Muscle of back (tissue), 13 donors: Measurements from ENCODE around the gene ADGRD2. TPM values are rescaled to one million over a fixed set of nuclear protein-coding genes. Genes with fewer than 3 reads are reported as not detected.
"Not testable (repeated sequence)": the region's sequence is repeated elsewhere in the genome, so short reads cannot be mapped to it uniquely, and the experiment has no call there.

Experiments used
- DNase-seq, 3 donors: peaks; one replicate each; pipeline versions ENCODE4 v3.0.0 to v3.0.0-alpha.2; 2013
- long read RNA-seq, 9 donors: transcript quantifications; one replicate each; lab custom pipeline, GENCODE V29; 2026
- polyA plus RNA-seq, 10 donors: library from polyadenylated mRNA; unstranded; fragments of 120-200 nt; gene quantifications; one replicate each; pipeline ENCODE4 v1.2.1, GENCODE V29; 2013; ENCODE audit not compliant: insufficient read length in 10 of 10

ADGRD2 gene, protein sequence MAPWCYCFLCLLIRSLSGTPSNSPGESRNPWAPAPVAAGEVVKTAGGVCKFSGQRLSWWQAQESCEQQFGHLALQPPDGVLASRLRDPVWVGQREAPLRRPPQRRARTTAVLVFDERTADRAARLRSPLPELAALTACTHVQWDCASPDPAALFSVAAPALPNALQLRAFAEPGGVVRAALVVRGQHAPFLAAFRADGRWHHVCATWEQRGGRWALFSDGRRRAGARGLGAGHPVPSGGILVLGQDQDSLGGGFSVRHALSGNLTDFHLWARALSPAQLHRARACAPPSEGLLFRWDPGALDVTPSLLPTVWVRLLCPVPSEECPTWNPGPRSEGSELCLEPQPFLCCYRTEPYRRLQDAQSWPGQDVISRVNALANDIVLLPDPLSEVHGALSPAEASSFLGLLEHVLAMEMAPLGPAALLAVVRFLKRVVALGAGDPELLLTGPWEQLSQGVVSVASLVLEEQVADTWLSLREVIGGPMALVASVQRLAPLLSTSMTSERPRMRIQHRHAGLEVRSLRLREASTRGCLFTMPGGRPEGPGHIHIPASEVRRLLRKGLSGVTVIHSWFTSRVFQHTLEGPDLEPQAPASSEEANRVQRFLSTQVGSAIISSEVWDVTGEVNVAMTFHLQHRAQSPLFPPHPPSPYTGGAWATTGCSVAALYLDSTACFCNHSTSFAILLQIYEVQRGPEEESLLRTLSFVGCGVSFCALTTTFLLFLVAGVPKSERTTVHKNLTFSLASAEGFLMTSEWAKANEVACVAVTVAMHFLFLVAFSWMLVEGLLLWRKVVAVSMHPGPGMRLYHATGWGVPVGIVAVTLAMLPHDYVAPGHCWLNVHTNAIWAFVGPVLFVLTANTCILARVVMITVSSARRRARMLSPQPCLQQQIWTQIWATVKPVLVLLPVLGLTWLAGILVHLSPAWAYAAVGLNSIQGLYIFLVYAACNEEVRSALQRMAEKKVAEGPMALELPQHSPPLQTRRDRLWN
- polyA plus RNA-seq: under 1 TPM in 2 of 10 donors, not detected in 8; 0.12 to 0.15 TPM
- long read RNA-seq, donor 1: 0 reads
- long read RNA-seq, donor 2: 0 reads
- long read RNA-seq, donor 3: 0 reads
- long read RNA-seq, donor 4: 0 reads
- long read RNA-seq, donor 5, partial matches to known transcripts: 0 of 1 reads
- long read RNA-seq, donor 5, other reads (novel, unspliced or antisense): 0 of 1 reads
- long read RNA-seq, donor 6: 0 reads
- long read RNA-seq, donor 7: 0 reads
- long read RNA-seq, donor 8: 0 reads
- long read RNA-seq, donor 9: 0 reads

GRCh38 chr9:124450241-124450924 is at the start of gene ADGRD2:
TSS of gene ADGRD2 (plus strand) at chr9:124450451. CDS start at chr9:124451667, 1,216 bp downstream.
- peak in 1 of 3 donors; percentile 53 for DNase-seq

DNA sequence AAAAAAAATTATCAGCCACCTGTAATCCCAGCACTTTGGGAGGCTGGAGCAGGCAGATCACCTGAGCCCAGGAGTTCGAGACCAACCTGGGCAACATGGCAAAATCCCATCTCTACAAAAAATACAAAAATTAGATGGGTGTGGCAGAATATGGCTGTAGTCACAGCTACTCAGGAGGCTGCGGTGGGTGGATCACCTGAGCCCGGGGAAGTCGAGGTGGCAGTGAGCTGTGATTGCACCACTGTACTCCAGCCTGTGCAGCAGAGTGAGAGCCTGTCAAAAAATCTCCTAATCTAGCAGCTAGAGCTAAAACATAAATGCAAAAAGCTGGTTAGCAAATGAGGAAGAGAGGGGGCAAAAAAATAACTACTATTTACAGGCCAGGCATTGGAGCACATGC is 47.0 kb upstream of the ADGRD2 start:
- no peak for DNase-seq

- DNase-seq: no peak
Measured at GRCh38 chr9:124409410-124409809, 40.8 kb upstream of the ADGRD2 start.

DNA sequence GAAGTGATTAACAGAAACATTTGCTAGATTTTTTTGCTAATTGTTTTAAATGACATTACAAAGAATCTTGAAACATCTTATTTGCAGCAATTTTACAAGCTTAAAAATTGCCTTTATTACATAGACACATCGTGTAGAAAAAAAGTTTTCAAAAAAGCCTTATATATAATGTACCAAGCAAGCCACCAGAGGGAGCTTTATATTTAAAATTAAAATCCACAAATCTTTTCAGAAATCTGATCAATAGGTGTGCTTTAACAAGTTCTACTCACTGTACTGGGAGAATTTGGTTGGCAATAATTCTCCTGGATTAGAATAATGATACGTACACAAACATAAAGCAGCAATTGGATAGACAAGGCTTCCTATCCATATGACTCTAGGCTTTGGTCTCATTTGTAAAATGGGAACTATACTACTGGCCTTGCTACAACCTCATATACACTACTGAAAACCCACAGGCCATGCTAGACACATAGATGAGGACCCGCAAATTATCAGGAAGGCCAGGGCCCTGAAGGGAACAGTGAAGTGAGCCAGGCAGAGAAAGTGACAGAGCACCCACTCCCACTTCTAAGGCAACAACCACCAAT is 39.8 kb upstream of the ADGRD2 start:
- no peak for DNase-seq

GRCh38 chr9:124411514-124412227 is 38.6 kb upstream of the ADGRD2 start:
- no peak for DNase-seq

- DNase-seq: no peak
Measured at GRCh38 chr9:124412228-124412575, 38.0 kb upstream of the ADGRD2 start.

GRCh38 chr9:124414612-124415011 is 35.6 kb upstream of the ADGRD2 start:
- DNase-seq: no peak

DNA sequence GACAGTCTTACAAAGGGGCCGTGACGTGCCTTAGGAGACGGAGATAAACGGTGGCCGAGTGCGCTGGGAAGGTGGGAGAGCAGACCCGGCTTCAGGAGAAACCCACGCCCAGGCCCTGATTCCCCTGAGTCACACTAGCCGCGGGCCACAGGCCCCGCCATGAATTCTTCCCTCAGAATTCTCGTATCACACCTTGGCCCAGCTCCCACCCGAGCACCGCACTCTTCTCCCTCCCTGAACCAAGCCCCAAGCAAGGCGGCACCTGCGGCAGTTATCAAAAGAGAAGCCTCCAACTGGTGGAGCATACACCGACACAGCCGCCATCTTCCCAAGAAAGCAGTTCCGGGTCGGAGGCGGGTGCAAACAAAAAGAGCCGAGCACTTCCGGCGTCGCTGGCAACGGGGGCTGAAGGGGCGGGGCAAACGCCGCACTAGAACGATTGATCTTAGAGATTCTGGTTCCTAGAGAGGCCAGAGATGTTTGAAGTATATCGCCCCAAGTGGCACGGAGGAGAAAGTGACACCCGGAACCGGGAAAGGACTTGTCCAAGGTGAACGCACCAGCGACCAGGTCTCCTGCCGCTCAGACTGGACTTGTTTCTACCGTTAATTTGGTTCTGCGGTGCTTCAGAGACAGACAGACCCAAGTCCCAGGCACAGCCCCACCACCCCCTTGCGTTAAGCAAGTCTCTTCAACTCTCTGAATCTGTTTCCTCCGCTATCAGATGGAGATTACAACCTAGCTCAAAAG is 35.0 kb upstream of the ADGRD2 start, which contains the start of gene PSMB7:
Gene PSMB7 (minus strand): TSS at position 341 of the 750 bp plus-strand sequence. CDS start 17 bp downstream, at position 324.
- peak; percentile 94 to 97 (median 96) for DNase-seq

GRCh38 chr9:124415852-124416484 is 34.3 kb upstream of the ADGRD2 start:
- no peak for DNase-seq

GRCh38 chr9:124419832-124420489 is 30.3 kb upstream of the ADGRD2 start:
- DNase-seq: no peak

DNA sequence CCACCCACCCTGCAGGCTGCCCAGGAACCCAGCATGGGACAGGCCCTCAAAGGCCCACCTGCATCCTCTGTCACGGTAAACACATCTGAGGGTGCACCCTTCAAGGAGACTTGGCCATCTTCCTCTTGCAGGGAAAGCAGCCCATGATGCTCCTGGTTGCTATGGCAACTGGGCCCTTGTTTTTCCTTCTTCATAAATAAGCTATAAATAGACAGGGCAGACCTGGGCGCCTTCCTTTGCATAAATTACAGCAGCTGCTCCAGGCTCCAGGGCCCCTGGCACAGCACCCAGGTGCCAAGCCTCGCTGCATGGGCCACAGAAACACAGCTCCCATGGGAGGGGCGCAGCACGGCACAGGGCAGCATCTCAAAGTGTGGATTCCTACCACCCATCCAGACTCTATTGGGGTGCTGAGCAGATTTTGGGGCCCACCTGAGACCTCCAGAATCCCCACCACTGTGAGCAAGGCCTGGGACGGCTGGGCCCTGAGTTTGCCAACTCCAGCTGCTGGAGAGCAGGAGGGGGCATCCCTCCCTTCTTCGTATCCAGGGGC is 29.2 kb upstream of the ADGRD2 start:
- DNase-seq: no peak

DNA sequence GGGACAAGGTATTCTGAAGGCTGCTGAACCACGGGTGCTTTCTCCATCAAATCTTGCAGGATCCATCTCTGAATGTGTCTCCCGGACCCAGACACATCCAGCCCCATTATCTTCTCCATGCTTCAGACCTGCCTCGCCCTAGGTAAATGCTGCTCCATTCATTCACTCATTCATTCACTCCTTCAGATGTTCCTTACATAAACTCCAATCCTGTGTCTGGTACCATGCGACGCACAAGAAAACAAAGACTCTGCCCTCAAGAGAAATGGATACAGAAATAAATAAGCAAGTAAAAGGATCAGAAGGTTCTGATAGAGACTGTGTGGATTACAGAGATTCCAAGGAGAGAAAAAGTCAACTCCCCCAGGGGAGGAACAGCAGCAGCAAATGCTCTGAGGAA is 27.1 kb upstream of the ADGRD2 start:
- no peak for DNase-seq

DNA sequence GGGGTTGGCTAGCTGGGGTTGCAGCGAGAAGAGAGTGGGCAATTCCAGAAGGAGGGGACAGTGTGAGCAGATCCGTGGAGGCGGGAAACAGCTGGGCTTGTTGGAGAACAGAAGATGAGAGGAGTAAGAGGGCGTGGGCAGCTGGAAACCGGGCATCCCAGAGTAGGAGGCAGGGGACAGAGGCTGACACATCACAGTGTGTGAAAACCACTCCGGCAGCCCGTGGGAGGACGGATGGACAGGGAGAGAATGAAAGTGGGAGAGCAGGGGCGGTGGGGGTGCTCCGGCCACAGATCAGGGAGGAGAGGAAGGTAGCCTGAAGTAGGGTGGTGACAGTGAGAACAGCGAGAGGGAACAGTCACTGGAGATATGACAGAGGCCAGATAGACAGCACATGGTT is 26.7 kb upstream of the ADGRD2 start:
- no peak for DNase-seq

GRCh38 chr9:124425733-124426132 is 24.5 kb upstream of the ADGRD2 start:
- not testable (repeated sequence) for DNase-seq

- no peak for DNase-seq
Measured at GRCh38 chr9:124426361-124426760, 23.9 kb upstream of the ADGRD2 start.

DNA sequence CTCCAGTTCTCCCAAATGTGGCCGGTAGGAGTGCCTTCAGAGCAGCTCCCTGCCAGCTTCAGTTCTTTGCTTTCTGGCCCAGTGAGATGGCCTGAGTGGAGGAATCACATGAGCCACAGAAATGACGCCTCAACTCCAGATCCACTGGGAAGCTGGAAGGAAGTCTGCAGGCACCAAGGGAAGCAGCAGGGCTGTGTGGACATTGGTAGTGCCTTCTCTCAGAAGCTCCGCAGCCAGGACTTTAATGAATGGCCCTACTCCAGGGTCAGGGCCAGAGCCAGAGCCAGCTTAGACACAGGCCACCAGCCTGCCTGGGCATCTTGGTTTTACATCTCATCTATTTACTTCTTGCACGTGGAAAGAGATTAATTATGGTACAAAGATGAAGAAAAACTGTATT is 23.0 kb upstream of the ADGRD2 start:
- no peak for DNase-seq

GRCh38 chr9:124428751-124429529 is 21.3 kb upstream of the ADGRD2 start:
- DNase-seq: no peak
